ENCODE results near the gene BRINP1. TPM values are rescaled to one million over a fixed set of nuclear protein-coding genes. Genes with fewer than 3 reads are reported as not detected.

Gene BRINP1
- total and polyA plus RNA-seq, 2 donors (not counting 1 experiment from before 2014, with no cell fraction given), result 0.06 to 0.33 TPM

- H4K20me1 ChIP-seq (ENCODE audit: control insufficient read depth, extremely low read depth, insufficient read depth, low read length), result no peaks in the 10 kb centered on the region
- H3K36me3 ChIP-seq (ENCODE audit: control insufficient read depth, insufficient read depth, low read length), result no peaks in the 10 kb centered on the region
- no peak overlapping the region for H2AFZ ChIP-seq (ENCODE audit: low read length)
- no peaks in the 10 kb centered on the region for H3K79me2 ChIP-seq (ENCODE audit: control insufficient read depth, insufficient read depth, low read length)
- no peak for TF ChIP-seq EZH2 (IDR thresholded peaks at IDR 0.05; ENCODE audit: low read length, missing control alignments)
- TF ChIP-seq, protein P1, sequence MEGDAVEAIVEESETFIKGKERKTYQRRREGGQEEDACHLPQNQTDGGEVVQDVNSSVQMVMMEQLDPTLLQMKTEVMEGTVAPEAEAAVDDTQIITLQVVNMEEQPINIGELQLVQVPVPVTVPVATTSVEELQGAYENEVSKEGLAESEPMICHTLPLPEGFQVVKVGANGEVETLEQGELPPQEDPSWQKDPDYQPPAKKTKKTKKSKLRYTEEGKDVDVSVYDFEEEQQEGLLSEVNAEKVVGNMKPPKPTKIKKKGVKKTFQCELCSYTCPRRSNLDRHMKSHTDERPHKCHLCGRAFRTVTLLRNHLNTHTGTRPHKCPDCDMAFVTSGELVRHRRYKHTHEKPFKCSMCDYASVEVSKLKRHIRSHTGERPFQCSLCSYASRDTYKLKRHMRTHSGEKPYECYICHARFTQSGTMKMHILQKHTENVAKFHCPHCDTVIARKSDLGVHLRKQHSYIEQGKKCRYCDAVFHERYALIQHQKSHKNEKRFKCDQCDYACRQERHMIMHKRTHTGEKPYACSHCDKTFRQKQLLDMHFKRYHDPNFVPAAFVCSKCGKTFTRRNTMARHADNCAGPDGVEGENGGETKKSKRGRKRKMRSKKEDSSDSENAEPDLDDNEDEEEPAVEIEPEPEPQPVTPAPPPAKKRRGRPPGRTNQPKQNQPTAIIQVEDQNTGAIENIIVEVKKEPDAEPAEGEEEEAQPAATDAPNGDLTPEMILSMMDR (conservative IDR thresholded peaks at IDR 0.05 in 1 of 2, IDR thresholded peaks at IDR 0.05 in 1 of 2; ENCODE audit: low read depth in 1 of 2, low read length in 2 of 2), result no peak
- no peaks in the 10 kb centered on the region for H3K9me3 ChIP-seq (ENCODE audit: control insufficient read depth, insufficient read depth, low read depth, low read length)
- no peak for DNase-seq (ENCODE audit: low read depth in 2 of 2)
- no peak overlapping the region for H3K4me2 ChIP-seq (ENCODE audit: extremely low read depth, insufficient read depth, low read length)
- H3K4me3 ChIP-seq (replicated peaks in 1 of 4; ENCODE audit: control extremely low read depth in 1 of 4, insufficient read depth in 1 of 4, low read depth in 3 of 4, low read length in 4 of 4), result no peak overlapping the region
- no peaks in the 10 kb centered on the region for H3K4me1 ChIP-seq (ENCODE audit: control insufficient read depth, extremely low read depth, insufficient read depth, low read length)
- no peak overlapping the region for H3K27ac ChIP-seq (ENCODE audit: insufficient read depth, low read length)
- H3K27me3 ChIP-seq (ENCODE audit: control insufficient read depth, insufficient read depth, low read length), result no peaks in the 10 kb centered on the region
- no peak overlapping the region for H3K9ac ChIP-seq (ENCODE audit: insufficient read depth, low read length)
These were observed 1.1 kb downstream of the BRINP1 start for GRCh38 chr9:119368179-119368578.

GRCh38 chr9:119367683-119368075 lies 1.6 kb downstream of the BRINP1 start:
- Histone ChIP-seq H3K27ac (ENCODE audit: insufficient read depth, low read length) (no peak overlapping the region), H3K4me2 (ENCODE audit: extremely low read depth, insufficient read depth, low read length) (no peak overlapping the region), H2AFZ (ENCODE audit: low read length) (no peak overlapping the region), H3K4me3 (replicated peaks in 1 of 4; ENCODE audit: control extremely low read depth in 1 of 4, insufficient read depth in 1 of 4, low read depth in 3 of 4, low read length in 4 of 4) (no peak overlapping the region), H3K36me3 (ENCODE audit: control insufficient read depth, insufficient read depth, low read length) (no peaks in the 10 kb centered on the region), H4K20me1 (ENCODE audit: control insufficient read depth, extremely low read depth, insufficient read depth, low read length) (no peaks in the 10 kb centered on the region), H3K9ac (ENCODE audit: insufficient read depth, low read length) (no peak overlapping the region), H3K9me3 (ENCODE audit: control insufficient read depth, insufficient read depth, low read depth, low read length) (no peaks in the 10 kb centered on the region), H3K27me3 (ENCODE audit: control insufficient read depth, insufficient read depth, low read length) (no peaks in the 10 kb centered on the region), H3K4me1 (ENCODE audit: control insufficient read depth, extremely low read depth, insufficient read depth, low read length) (no peaks in the 10 kb centered on the region), H3K79me2 (ENCODE audit: control insufficient read depth, insufficient read depth, low read length) (no peaks in the 10 kb centered on the region)
- TF ChIP-seq, protein P1 (conservative IDR thresholded peaks at IDR 0.05 in 1 of 2, IDR thresholded peaks at IDR 0.05 in 1 of 2; ENCODE audit: low read depth in 1 of 2, low read length in 2 of 2), result no peak
- no peak for TF ChIP-seq EZH2 (IDR thresholded peaks at IDR 0.05; ENCODE audit: low read length, missing control alignments)
- no peak for DNase-seq (ENCODE audit: low read depth in 2 of 2)

DNA sequence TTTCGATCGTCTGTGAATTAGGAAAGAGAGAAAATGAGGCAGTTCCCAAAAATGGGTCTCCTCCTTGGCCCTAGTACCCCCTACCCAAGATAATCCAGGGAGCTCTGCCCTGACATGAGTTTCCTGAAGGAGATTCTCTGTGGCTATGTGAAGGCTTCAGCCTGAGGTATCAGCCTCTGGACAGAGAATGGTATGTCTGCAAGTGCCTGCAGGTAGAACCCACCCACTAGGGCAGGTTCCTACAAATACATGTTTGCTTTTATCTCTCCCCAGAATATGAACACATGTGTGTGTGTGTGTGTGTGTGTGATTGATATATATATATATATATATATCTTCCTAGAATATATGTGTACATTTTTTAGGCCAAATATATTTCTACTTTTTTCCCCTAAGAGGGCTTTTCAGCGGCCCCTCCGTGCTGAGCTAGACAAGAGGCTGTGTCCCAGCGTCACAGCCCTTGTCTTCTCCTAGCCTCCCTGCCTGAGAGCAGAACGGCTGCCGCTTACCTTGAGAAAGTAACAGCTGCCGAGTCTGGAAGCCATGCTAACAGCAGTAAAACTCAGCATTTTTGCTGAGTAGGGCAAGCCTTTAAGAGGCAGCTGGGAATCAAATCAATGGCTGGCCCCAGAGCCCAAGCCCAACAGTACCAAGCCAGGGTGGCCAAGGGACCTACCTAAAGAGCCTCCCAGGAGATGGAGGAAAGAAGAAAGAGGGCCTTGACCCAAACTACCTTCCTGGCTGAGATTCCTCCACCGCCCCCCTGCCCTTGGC lies 2.1 kb downstream of the BRINP1 start:
- no peaks in the 10 kb centered on the region for H4K20me1 ChIP-seq (ENCODE audit: control insufficient read depth, extremely low read depth, insufficient read depth, low read length)
- TF ChIP-seq EZH2 (IDR thresholded peaks at IDR 0.05; ENCODE audit: low read length, missing control alignments), result no peak
- TF ChIP-seq, protein P1 (conservative IDR thresholded peaks at IDR 0.05 in 1 of 2, IDR thresholded peaks at IDR 0.05 in 1 of 2; ENCODE audit: low read depth in 1 of 2, low read length in 2 of 2), result no peak
- no peaks in the 10 kb centered on the region for H3K27me3 ChIP-seq (ENCODE audit: control insufficient read depth, insufficient read depth, low read length)
- no peak for DNase-seq (ENCODE audit: low read depth in 2 of 2)
- H2AFZ ChIP-seq (ENCODE audit: low read length), result no peak overlapping the region
- no peak overlapping the region for H3K4me3 ChIP-seq (replicated peaks in 1 of 4; ENCODE audit: control extremely low read depth in 1 of 4, insufficient read depth in 1 of 4, low read depth in 3 of 4, low read length in 4 of 4)
- H3K9ac ChIP-seq (ENCODE audit: insufficient read depth, low read length), result no peak overlapping the region
- no peaks in the 10 kb centered on the region for H3K36me3 ChIP-seq (ENCODE audit: control insufficient read depth, insufficient read depth, low read length)
- no peaks in the 10 kb centered on the region for H3K79me2 ChIP-seq (ENCODE audit: control insufficient read depth, insufficient read depth, low read length)
- no peaks in the 10 kb centered on the region for H3K4me1 ChIP-seq (ENCODE audit: control insufficient read depth, extremely low read depth, insufficient read depth, low read length)
- H3K9me3 ChIP-seq (ENCODE audit: control insufficient read depth, insufficient read depth, low read depth, low read length), result no peaks in the 10 kb centered on the region
- H3K27ac ChIP-seq (ENCODE audit: insufficient read depth, low read length), result no peak overlapping the region
- H3K4me2 ChIP-seq (ENCODE audit: extremely low read depth, insufficient read depth, low read length), result no peak overlapping the region

Data from fibroblast of lung (primary cell).